Panc1 (cell line): ENCODE data around the gene NTRK3. TPM values are rescaled to one million over a fixed set of nuclear protein-coding genes. Genes with fewer than 3 reads are reported as not detected.

ENCODE experiments used
- ATAC-seq: fragments of 200-7000 bp; cut with Tn5 transposase; 2 replicates; pipeline ENCODE4 v1.9.1; 2020; ENCODE audit warnings: mild to moderate bottlenecking, moderate library complexity
- BruUV-seq: library from RNA; stranded (reverse); fragments of 400-500 nt; replicated peaks from 2 replicates; lab custom pipeline; 2021; lab: Mats Ljungman, UMichigan
- CTCF ChIA-PET: fragments of 300-600 bp; sonication (Branson Sonifier 250); formaldehyde crosslinking; loops from one replicate; lab custom pipeline; 2022; ENCODE audit warnings: antibody characterized with exemption; lab: Charles Lee
- POLR2A ChIA-PET: fragments of 300-600 bp; sonication (Branson Sonifier 250); formaldehyde crosslinking; loops from one replicate; lab custom pipeline; 2022; ENCODE audit warnings: antibody characterized with exemption; lab: Charles Lee
- DNase-seq: peaks from one replicate; pipeline ENCODE4 v3.0.0-alpha.2; 2010; ENCODE audit warnings: low read depth, low spot score
- H3K27ac ChIP-seq: 2 replicates; pipeline ENCODE4 v1.5.1; 2011; ENCODE audit warnings: mild to moderate bottlenecking, low read length, inconsistent platforms
- H3K27me3 ChIP-seq: fragments of 200-500 bp; sonication (Bioruptor generic); 2 replicates; pipeline ENCODE4 v1.6.0; 2014; ENCODE audit warnings: low read length, inconsistent platforms; ENCODE audit not compliant: control insufficient read depth, insufficient read depth
- H3K36me3 ChIP-seq: fragments of 200-500 bp; sonication (Bioruptor generic); 2 replicates; pipeline ENCODE4 v1.5.1; 2014; ENCODE audit warnings: inconsistent platforms, mild to moderate bottlenecking, low read length, moderate library complexity; ENCODE audit not compliant: control insufficient read depth, insufficient read depth
- H3K4me1 ChIP-seq: 2 replicates; pipeline ENCODE4 v1.5.1; 2011; ENCODE audit warnings: inconsistent platforms, mild to moderate bottlenecking, low read length, moderate library complexity; ENCODE audit not compliant: control insufficient read depth, insufficient read depth
- H3K4me3 ChIP-seq, 2 experiments: 2 replicates each; pipeline ENCODE4 v1.5.1; 2011 to 2012; ENCODE audit warnings: low read depth in 2 of 2, low read length in 2 of 2, mild to moderate bottlenecking in 2 of 2, inconsistent platforms in 1 of 2, moderate library complexity in 1 of 2
- H3K9me3 ChIP-seq: fragments of 200-500 bp; sonication (Bioruptor generic); 2 replicates; pipeline ENCODE4 v1.5.1; 2014; ENCODE audit warnings: low read depth, mild to moderate bottlenecking, inconsistent platforms, low read length, moderate library complexity; ENCODE audit not compliant: control insufficient read depth, insufficient read depth
- CTCF ChIP-seq: fragments of 450-650 bp; IDR thresholded peaks from 2 replicates; pipeline ENCODE4 v1.5.1; 2017; ENCODE audit warnings: mild to moderate bottlenecking
- POLR2AphosphoS5 ChIP-seq: IDR thresholded peaks from 2 replicates; pipeline ENCODE4 v1.6.1; 2012; ENCODE audit warnings: mild to moderate bottlenecking, low read depth, low read length, moderate library complexity
- REST ChIP-seq, 2 experiments: IDR thresholded peaks; 2 replicates each; pipeline ENCODE4 v1.6.1; 2011 to 2012; ENCODE audit warnings: low read depth in 2 of 2, control low read depth in 1 of 2, low read length in 1 of 2, mild to moderate bottlenecking in 1 of 2, moderate library complexity in 1 of 2; ENCODE audit not compliant: insufficient read depth in 1 of 2
- SIN3A ChIP-seq: IDR thresholded peaks from 2 replicates; pipeline ENCODE4 v1.6.1; 2012; ENCODE audit warnings: low read depth, mild to moderate bottlenecking, low read length, moderate library complexity, borderline replicate concordance; ENCODE audit not compliant: insufficient read depth
- TCF7L2 ChIP-seq: IDR thresholded peaks from 2 replicates; pipeline ENCODE4 v1.6.1; 2011; ENCODE audit warnings: mild to moderate bottlenecking, low read depth, low read length, inconsistent platforms
- in situ Hi-C: cut with HindIII; loops from 2 replicates; pipeline ENCODE4 v1.10.0; 2016; ENCODE audit warnings: low sequenced_read_pairs, low pct_unique_long_range_greater_than_20kb
- intact Hi-C: fragments of 100-400 bp; cut with micrococcal nuclease; formaldehyde crosslinking; loops from one replicate; pipeline ENCODE4 v1.10.0; 2022; ENCODE audit not compliant: unreplicated experiment
- total RNA-seq: library from RNA; stranded (reverse); gene quantifications from one replicate; pipeline ENCODE4 v1.2.1, GENCODE V29; 2021; ENCODE audit not compliant: unreplicated experiment

Gene NTRK3
- total RNA-seq, 1 experiment from 2014 or later, result not detected

- intact Hi-C loops, result no loop called here
- no peak overlapping the region for H3K27ac ChIP-seq
- DNase-seq (no peak), ATAC-seq (no peak)
- CTCF ChIA-PET, result no interaction called here
- H3K4me3 ChIP-seq, result no peak overlapping the region
- POLR2A ChIA-PET, result no interaction called here
- H3K36me3 ChIP-seq, result no peaks in the 10 kb centered on the region
- H3K4me1 ChIP-seq, result no peaks in the 10 kb centered on the region
- no peak for TF ChIP-seq CTCF
- TF ChIP-seq SIN3A, result no peak
- no peak for TF ChIP-seq TCF7L2
- TF ChIP-seq POLR2AphosphoS5, result no peak
- TF ChIP-seq REST (IDR thresholded peaks at IDR 0.05; ENCODE audit: insufficient read depth in 1 of 2, low read depth in 2 of 2, low read length in 1 of 2), result no peak
- H3K27me3 ChIP-seq, result peaks cover 7% of the 10 kb centered on the region; the same call in 1 of the 2 replicates
- BruUV-seq, result no TSS peak
- no peaks in the 10 kb centered on the region for H3K9me3 ChIP-seq
- in situ Hi-C loops, result no loop called here
Observed at GRCh38 chr15:88300861-88301260, 44.3 kb upstream of the NTRK3 start.

GRCh38 chr15:88300089-88300488, 43.5 kb upstream of the NTRK3 start:
- no TSS peak for BruUV-seq
- Histone ChIP-seq H3K27me3 (peaks cover 11% of the 10 kb centered on the region; the same call in 1 of the 2 replicates), H3K4me1 (no peaks in the 10 kb centered on the region), H3K27ac (no peak overlapping the region), H3K36me3 (no peaks in the 10 kb centered on the region), H3K9me3 (no peaks in the 10 kb centered on the region), H3K4me3 (no peak overlapping the region)
- intact Hi-C loops, result no loop called here
- DNase-seq (no peak), ATAC-seq (no peak)
- TF ChIP-seq POLR2AphosphoS5 (no peak), TCF7L2 (no peak), SIN3A (no peak), CTCF (no peak), REST (IDR thresholded peaks at IDR 0.05; ENCODE audit: insufficient read depth in 1 of 2, low read depth in 2 of 2, low read length in 1 of 2) (no peak)
- in situ Hi-C loops, result no loop called here
- ChIA-PET POLR2A (no interaction called here), CTCF (no interaction called here)
